ENCODE measurements around the gene LEF1.

- TF ChIP-seq POLR2A (IDR thresholded peaks at IDR 0.05; ENCODE audit: low read length) (no peak), GATA1 (IDR thresholded peaks at IDR 0.05; ENCODE audit: low read depth, low read length) (no peak)
These were observed 73.7 kb downstream of the LEF1 start for GRCh38 chr4:108094923-108095482.
